Measurements from ENCODE around the gene PRPF8. TPM values are rescaled to one million over a fixed set of nuclear protein-coding genes. Genes with fewer than 3 reads are reported as not detected.
"Not testable (repeated sequence)": the region's sequence is repeated elsewhere in the genome, so short reads cannot be mapped to it uniquely, and the experiment has no call there.

Gene PRPF8
- total and polyA plus RNA-seq, 3 donors from 2014 or later = 307 to 325 (median 315) TPM

GRCh38 chr17:1703063-1703462, 18.4 kb upstream of the PRPF8 start:
- Histone ChIP-seq H3K27ac (no peak overlapping the region), H3K9me3 (no peaks in the 10 kb centered on the region), H3K36me3 (ENCODE audit: low read depth, missing control alignments) (no peaks in the 10 kb centered on the region), H3K4me3 (no peak overlapping the region), H3K4me1 (no peaks in the 10 kb centered on the region), H3K27me3 (no peaks in the 10 kb centered on the region)
- intact Hi-C loops (cut with DNase I; ENCODE audit: low total_unique reads) = no loop called here
- no peak for TF ChIP-seq CTCF (IDR thresholded peaks at IDR 0.05)
- 54 to 62% methylated on average over 4 of the region's 4 CpGs for WGBS, 2 donors
- no peak for DNase-seq

DNA sequence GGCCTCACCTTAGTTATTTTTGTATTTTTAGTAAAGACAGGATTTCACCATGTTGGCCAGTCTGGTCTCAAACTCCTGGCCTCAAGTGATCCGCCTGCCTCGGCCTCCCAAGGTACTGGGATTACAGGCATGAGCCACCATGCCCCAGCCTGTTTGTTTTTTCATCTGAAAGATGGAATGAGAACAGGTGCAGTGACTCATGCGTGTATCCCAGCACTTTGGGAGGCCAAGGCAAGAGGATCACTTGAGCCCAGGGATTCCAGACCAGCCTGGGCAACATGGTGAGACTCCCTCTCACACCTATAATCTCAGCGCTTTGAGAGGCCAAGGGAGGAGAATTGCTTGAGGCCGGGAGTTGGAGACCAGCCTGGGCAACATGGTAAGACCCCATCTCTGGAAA, 15.2 kb upstream of the PRPF8 start:
- H3K4me3 ChIP-seq; H3K27me3 ChIP-seq; intact Hi-C loops (cut with DNase I; ENCODE audit: low total_unique reads); H3K27ac ChIP-seq; DNase-seq; H3K36me3 ChIP-seq (ENCODE audit: low read depth, missing control alignments); H3K9me3 ChIP-seq; H3K4me1 ChIP-seq: not testable (repeated sequence)
- WGBS, 2 donors = 90 to 95% methylated on average over 5 of the region's 5 CpGs

- 66 to 75% methylated on average over 5 of the region's 5 CpGs for WGBS, 2 donors
- TF ChIP-seq CTCF (IDR thresholded peaks at IDR 0.05) (no peak), POLR2A (IDR thresholded peaks at IDR 0.05) (no peak)
- Histone ChIP-seq H3K4me3 (no peak overlapping the region), H3K27me3 (no peaks in the 10 kb centered on the region), H3K27ac (no peak overlapping the region), H3K9me3 (no peaks in the 10 kb centered on the region), H3K36me3 (ENCODE audit: low read depth, missing control alignments) (no peaks in the 10 kb centered on the region), H3K4me1 (no peaks in the 10 kb centered on the region)
- intact Hi-C loops (cut with DNase I; ENCODE audit: low total_unique reads) = no loop called here
- DNase-seq = no peak
These were observed 13.0 kb upstream of the PRPF8 start for GRCh38 chr17:1697681-1698080.

DNA sequence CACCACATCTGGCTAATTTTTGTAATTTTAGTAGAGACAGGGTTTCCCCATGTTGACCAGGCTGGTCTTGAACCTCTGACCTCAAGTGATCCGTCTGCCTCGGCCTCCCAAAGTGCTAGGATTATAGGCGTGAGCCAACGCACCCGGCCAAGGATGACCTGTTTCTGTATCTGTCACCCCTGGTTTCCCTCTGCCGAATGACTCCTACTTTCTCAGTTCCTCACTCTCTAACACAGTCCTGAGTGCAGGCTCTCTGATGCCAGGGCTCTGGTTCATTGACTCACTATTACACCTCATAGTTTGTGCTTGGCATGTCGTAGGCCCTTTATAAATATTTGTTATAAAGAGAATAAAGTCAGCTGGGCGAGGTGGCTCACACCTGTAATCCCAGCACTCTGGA, 10.7 kb upstream of the PRPF8 start:
- no peak overlapping the region for H3K27ac ChIP-seq
- no peaks in the 10 kb centered on the region for H3K27me3 ChIP-seq
- intact Hi-C loops (cut with DNase I; ENCODE audit: low total_unique reads) = no loop called here
- H3K9me3 ChIP-seq = no peaks in the 10 kb centered on the region
- H3K36me3 ChIP-seq (ENCODE audit: low read depth, missing control alignments) = no peaks in the 10 kb centered on the region
- no peak for DNase-seq
- H3K4me1 ChIP-seq = no peaks in the 10 kb centered on the region
- TF ChIP-seq CTCF (IDR thresholded peaks at IDR 0.05) (no peak), POLR2A (IDR thresholded peaks at IDR 0.05) (no peak)
- 87 to 94% methylated on average over 8 of the region's 8 CpGs for WGBS, 2 donors
- no peak overlapping the region for H3K4me3 ChIP-seq

- no peaks in the 10 kb centered on the region for H3K4me1 ChIP-seq
- no peak overlapping the region for H3K27ac ChIP-seq
- no peaks in the 10 kb centered on the region for H3K36me3 ChIP-seq (ENCODE audit: low read depth, missing control alignments)
- H3K27me3 ChIP-seq = no peaks in the 10 kb centered on the region
- DNase-seq = no peak
- H3K9me3 ChIP-seq = no peaks in the 10 kb centered on the region
- TF ChIP-seq POLR2A (IDR thresholded peaks at IDR 0.05) = no peak
- no peak for TF ChIP-seq CTCF (IDR thresholded peaks at IDR 0.05)
- 93 to 96% methylated on average over 7 of the region's 7 CpGs for WGBS, 2 donors
- intact Hi-C loops (cut with DNase I; ENCODE audit: low total_unique reads) = no loop called here
- H3K4me3 ChIP-seq = no peak overlapping the region
These were observed 8.7 kb upstream of the PRPF8 start for GRCh38 chr17:1693339-1693738.
